Liver (tissue), 3 donors: ENCODE results near the gene SLC7A6.

Experiments
- CTCF ChIP-seq: fragments of 150-350 bp; IDR thresholded peaks from 2 replicates; pipeline ENCODE4 v1.5.1; 2017; ENCODE audit warnings: improper control_type of control experiment, low read depth, low read length; ENCODE audit not compliant: missing input control
- HNF4G ChIP-seq: IDR thresholded peaks from 2 replicates; pipeline ENCODE4 v1.6.1; 2016; ENCODE audit warnings: antibody characterized with exemption
- JUND ChIP-seq, 2 donors: IDR thresholded peaks; 2 replicates each; pipeline ENCODE4 v1.6.1; 2016; ENCODE audit warnings: antibody characterized with exemption in 2 of 2
- MAX ChIP-seq: IDR thresholded peaks from 2 replicates; pipeline ENCODE4 v1.6.1; 2016; ENCODE audit warnings: antibody characterized with exemption
- SP1 ChIP-seq: IDR thresholded peaks from 2 replicates; pipeline ENCODE4 v1.6.1; 2018; ENCODE audit warnings: antibody characterized with exemption, mild to moderate bottlenecking
- TAF1 ChIP-seq: conservative IDR thresholded peaks from 2 replicates; pipeline ENCODE4 v1.6.1; 2016; ENCODE audit warnings: antibody characterized with exemption, mild to moderate bottlenecking
- YY1 ChIP-seq: IDR thresholded peaks from 2 replicates; pipeline ENCODE4 v1.6.1; 2016; ENCODE audit warnings: antibody characterized with exemption, mild to moderate bottlenecking
- ZBTB33 ChIP-seq: IDR thresholded peaks from 2 replicates; pipeline ENCODE4 v1.6.1; 2016; ENCODE audit warnings: antibody characterized with exemption
- TF ChIP-seq, protein P1 (sequence below): IDR thresholded peaks from 2 replicates; pipeline ENCODE4 v1.6.1; 2016; ENCODE audit warnings: antibody characterized with exemption, mild to moderate bottlenecking
- donor health status: healthy.
- donor health status: healthy.

- TF ChIP-seq, protein P1, sequence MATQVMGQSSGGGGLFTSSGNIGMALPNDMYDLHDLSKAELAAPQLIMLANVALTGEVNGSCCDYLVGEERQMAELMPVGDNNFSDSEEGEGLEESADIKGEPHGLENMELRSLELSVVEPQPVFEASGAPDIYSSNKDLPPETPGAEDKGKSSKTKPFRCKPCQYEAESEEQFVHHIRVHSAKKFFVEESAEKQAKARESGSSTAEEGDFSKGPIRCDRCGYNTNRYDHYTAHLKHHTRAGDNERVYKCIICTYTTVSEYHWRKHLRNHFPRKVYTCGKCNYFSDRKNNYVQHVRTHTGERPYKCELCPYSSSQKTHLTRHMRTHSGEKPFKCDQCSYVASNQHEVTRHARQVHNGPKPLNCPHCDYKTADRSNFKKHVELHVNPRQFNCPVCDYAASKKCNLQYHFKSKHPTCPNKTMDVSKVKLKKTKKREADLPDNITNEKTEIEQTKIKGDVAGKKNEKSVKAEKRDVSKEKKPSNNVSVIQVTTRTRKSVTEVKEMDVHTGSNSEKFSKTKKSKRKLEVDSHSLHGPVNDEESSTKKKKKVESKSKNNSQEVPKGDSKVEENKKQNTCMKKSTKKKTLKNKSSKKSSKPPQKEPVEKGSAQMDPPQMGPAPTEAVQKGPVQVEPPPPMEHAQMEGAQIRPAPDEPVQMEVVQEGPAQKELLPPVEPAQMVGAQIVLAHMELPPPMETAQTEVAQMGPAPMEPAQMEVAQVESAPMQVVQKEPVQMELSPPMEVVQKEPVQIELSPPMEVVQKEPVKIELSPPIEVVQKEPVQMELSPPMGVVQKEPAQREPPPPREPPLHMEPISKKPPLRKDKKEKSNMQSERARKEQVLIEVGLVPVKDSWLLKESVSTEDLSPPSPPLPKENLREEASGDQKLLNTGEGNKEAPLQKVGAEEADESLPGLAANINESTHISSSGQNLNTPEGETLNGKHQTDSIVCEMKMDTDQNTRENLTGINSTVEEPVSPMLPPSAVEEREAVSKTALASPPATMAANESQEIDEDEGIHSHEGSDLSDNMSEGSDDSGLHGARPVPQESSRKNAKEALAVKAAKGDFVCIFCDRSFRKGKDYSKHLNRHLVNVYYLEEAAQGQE: no peak
- TF ChIP-seq HNF4G (no peak), CTCF (no peak), MAX (no peak), TAF1 (no peak), JUND (IDR thresholded peaks at IDR 0.05) (no peak), SP1 (no peak), YY1 (no peak), ZBTB33 (no peak)
These were observed 79.9 kb downstream of the SLC7A6 start for GRCh38 chr16:68344252-68344651.
